OCI-LY3 (cell line): ENCODE data around the gene TMEM72.

Source experiments
- H2AFZ ChIP-seq: fragments of 200-600, 300-600 bp; shearing (Covaris generic); 2 replicates; pipeline ENCODE4 v1.6.0; 2014; ENCODE audit warnings: antibody characterized with exemption, low read depth, low read length
- H3K27ac ChIP-seq: fragments of 200-600, 300-600 bp; sonication (generic); 2 replicates; pipeline ENCODE4 v1.5.1; 2014; ENCODE audit warnings: mild to moderate bottlenecking, low read length, moderate library complexity, mixed read lengths
- H3K27me3 ChIP-seq: fragments of 200-600, 300-600 bp; sonication (generic); 2 replicates; pipeline ENCODE4 v1.6.1; 2014; ENCODE audit warnings: low read depth, low read length, mixed read lengths
- H3K36me3 ChIP-seq: fragments of 200-600, 300-600 bp; sonication (generic); replicated peaks from 2 replicates; pipeline ENCODE3; 2014; ENCODE audit warnings: low read depth, low read length, mixed read lengths
- H3K4me1 ChIP-seq: fragments of 300-600, 200-600 bp; sonication (generic); 2 replicates; pipeline ENCODE4 v1.6.1; 2014; ENCODE audit warnings: low read length, mixed read lengths
- H3K4me2 ChIP-seq: fragments of 200-600, 300-600 bp; sonication (generic); 2 replicates; pipeline ENCODE4 v1.6.1; 2014; ENCODE audit warnings: low read length, mixed read lengths
- H3K4me3 ChIP-seq: fragments of 300-600, 200-600 bp; sonication (generic); 2 replicates; pipeline ENCODE4 v1.5.1; 2014; ENCODE audit warnings: antibody characterized with exemption, mild to moderate bottlenecking, low read length, moderate library complexity
- H3K79me2 ChIP-seq: fragments of 300-600, 200-600 bp; shearing (Covaris generic); 2 replicates; pipeline ENCODE4 v1.6.1; 2014; ENCODE audit warnings: mild to moderate bottlenecking, low read length, mixed read lengths
- H3K9ac ChIP-seq: fragments of 300-600, 200-600 bp; shearing (Covaris generic); 2 replicates; pipeline ENCODE4 v1.6.0; 2014; ENCODE audit warnings: mild to moderate bottlenecking, low read length, moderate library complexity
- H3K9me3 ChIP-seq: fragments of 200-600, 300-600 bp; shearing (Covaris generic); 2 replicates; pipeline ENCODE4 v1.6.1; 2014; ENCODE audit warnings: low read length, mixed read lengths; ENCODE audit not compliant: insufficient read depth
- H4K20me1 ChIP-seq: fragments of 200-600, 300-600 bp; sonication (generic); 2 replicates; pipeline ENCODE4 v1.6.1; 2016; ENCODE audit warnings: low read length, mixed read lengths; ENCODE audit not compliant: insufficient read depth
- CTCF ChIP-seq: fragments of 200-600, 300-600 bp; sonication (generic); IDR thresholded peaks from 2 replicates; pipeline ENCODE4 v1.5.1; 2014; ENCODE audit warnings: antibody characterized with exemption, low read length, low read depth
- EZH2phosphoT487 ChIP-seq: fragments of 200-600 bp; shearing (Covaris generic); IDR thresholded peaks from 2 replicates; pipeline ENCODE4 v1.6.1; 2018; ENCODE audit warnings: antibody characterized with exemption, mixed run types, low read depth

The TMEM72 gene

GRCh38 chr10:44934416-44935200 lies 23.5 kb downstream of the TMEM72 start:
- Histone ChIP-seq H2AFZ (no peak overlapping the region), H3K9ac (no peak overlapping the region), H3K79me2 (no peaks in the 10 kb centered on the region), H3K27ac (no peak overlapping the region), H3K27me3 (no peaks in the 10 kb centered on the region), H4K20me1 (no peaks in the 10 kb centered on the region), H3K4me3 (no peak overlapping the region), H3K4me2 (no peak overlapping the region), H3K36me3 (no peaks in the 10 kb centered on the region), H3K4me1 (peaks cover 20% of the 10 kb centered on the region), H3K9me3 (no peaks in the 10 kb centered on the region)
- TF ChIP-seq CTCF (no peak), EZH2phosphoT487 (no peak)

GRCh38 chr10:44935201-44935965 lies 24.2 kb downstream of the TMEM72 start:
- Histone ChIP-seq H3K9me3 (no peaks in the 10 kb centered on the region), H3K79me2 (no peaks in the 10 kb centered on the region), H3K4me3 (no peak overlapping the region), H3K9ac (no peak overlapping the region), H2AFZ (no peak overlapping the region), H4K20me1 (no peaks in the 10 kb centered on the region), H3K36me3 (no peaks in the 10 kb centered on the region), H3K27me3 (no peaks in the 10 kb centered on the region), H3K4me2 (no peak overlapping the region), H3K27ac (no peak overlapping the region), H3K4me1 (peaks cover 20% of the 10 kb centered on the region)
- no peak for TF ChIP-seq EZH2phosphoT487
- no peak for TF ChIP-seq CTCF

- H3K9ac ChIP-seq = no peak overlapping the region
- H3K4me1 ChIP-seq = peaks cover 20% of the 10 kb centered on the region
- H3K4me2 ChIP-seq = no peak overlapping the region
- H3K9me3 ChIP-seq = no peaks in the 10 kb centered on the region
- H3K79me2 ChIP-seq = no peaks in the 10 kb centered on the region
- no peak overlapping the region for H3K4me3 ChIP-seq
- H3K27ac ChIP-seq = no peak overlapping the region
- no peak for TF ChIP-seq EZH2phosphoT487
- TF ChIP-seq CTCF = no peak
- H4K20me1 ChIP-seq = no peaks in the 10 kb centered on the region
- H3K36me3 ChIP-seq = no peaks in the 10 kb centered on the region
- H2AFZ ChIP-seq = no peak overlapping the region
- H3K27me3 ChIP-seq = no peaks in the 10 kb centered on the region
Measured at GRCh38 chr10:44935966-44936295, 24.8 kb downstream of the TMEM72 start.

GRCh38 chr10:44936314-44936975 lies 25.3 kb downstream of the TMEM72 start:
- Histone ChIP-seq H4K20me1 (no peaks in the 10 kb centered on the region), H3K4me3 (no peak overlapping the region), H2AFZ (no peak overlapping the region), H3K9ac (no peak overlapping the region), H3K27ac (no peak overlapping the region), H3K9me3 (no peaks in the 10 kb centered on the region), H3K36me3 (no peaks in the 10 kb centered on the region), H3K4me1 (peaks cover 20% of the 10 kb centered on the region), H3K27me3 (no peaks in the 10 kb centered on the region), H3K4me2 (no peak overlapping the region), H3K79me2 (no peaks in the 10 kb centered on the region)
- TF ChIP-seq CTCF (no peak), EZH2phosphoT487 (no peak)
